Erythroblast (primary cell): Measurements from ENCODE around the gene MYO9B.

Source experiments
- GATA1 ChIP-seq: IDR thresholded peaks from 2 replicates; pipeline ENCODE4 v1.6.1; 2011; ENCODE audit warnings: low read depth, mild to moderate bottlenecking, control low read depth, low read length, moderate library complexity
- POLR2A ChIP-seq: IDR thresholded peaks from 2 replicates; pipeline ENCODE4 v1.6.1; 2011; ENCODE audit warnings: mild to moderate bottlenecking, low read length

DNA sequence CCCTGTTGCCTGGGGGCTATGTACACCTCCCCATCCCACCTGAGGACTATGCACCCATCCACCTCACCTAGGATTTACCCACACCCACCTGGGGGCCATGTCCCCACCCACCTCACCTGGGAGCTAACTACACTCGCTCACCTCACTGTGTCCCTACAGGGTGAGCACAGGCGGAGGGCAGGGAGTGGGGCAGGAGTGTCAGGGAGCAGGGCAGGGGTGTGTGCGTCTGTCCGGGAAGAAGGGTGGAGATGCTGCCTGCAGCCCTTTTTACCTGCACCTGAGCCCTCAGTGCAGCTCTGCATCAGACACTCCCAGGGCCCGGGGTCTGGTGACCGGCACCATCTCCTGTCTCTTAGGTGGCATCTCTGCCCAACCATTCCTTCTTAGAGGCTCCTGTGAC lies 38.4 kb upstream of the MYO9B start:
- TF ChIP-seq POLR2A (no peak), GATA1 (no peak)
